GM19099 (cell line): Measurements from ENCODE around the gene MYO16.

Experiments used
- POLR2A ChIP-seq: IDR thresholded peaks from 3 replicates; pipeline ENCODE4 v1.6.1; 2011; ENCODE audit warnings: low read depth; ENCODE audit not compliant: insufficient read length; ENCODE audit errors: extremely low read depth

MYO16 gene

DNA sequence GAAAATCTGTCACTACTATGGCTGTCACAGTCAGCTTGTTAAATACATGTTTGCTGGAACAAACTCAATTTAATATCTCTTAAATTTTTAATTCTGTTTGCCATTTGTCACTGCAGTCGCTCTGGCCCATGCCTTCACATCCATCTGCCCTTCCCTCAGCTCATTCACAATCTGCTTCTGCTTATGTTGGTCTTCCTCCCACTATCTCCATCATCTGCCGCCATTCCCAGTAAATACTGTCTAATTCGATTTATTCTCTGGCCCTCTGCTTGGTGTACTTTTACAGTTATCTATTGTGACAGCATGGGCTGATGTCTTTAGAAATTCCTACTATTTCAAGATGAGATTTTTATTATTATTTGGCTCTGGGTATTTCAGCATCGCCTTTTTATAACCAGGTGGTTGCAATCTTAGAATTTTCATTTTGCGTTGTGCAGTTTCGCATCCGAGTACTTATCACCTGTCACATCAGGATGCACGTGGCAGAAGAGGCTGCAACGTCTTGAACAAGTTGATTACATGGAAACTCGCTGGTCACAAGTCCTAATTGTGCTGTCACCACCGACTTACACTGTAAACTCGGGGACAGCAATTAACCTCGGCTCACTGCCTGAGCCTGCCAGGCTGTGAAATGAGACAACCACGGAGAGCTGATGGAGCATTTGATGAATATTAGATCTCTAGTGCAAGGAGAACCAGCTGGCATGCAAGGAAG lies 158.4 kb downstream of the MYO16 start:
- TF ChIP-seq POLR2A = no peak

DNA sequence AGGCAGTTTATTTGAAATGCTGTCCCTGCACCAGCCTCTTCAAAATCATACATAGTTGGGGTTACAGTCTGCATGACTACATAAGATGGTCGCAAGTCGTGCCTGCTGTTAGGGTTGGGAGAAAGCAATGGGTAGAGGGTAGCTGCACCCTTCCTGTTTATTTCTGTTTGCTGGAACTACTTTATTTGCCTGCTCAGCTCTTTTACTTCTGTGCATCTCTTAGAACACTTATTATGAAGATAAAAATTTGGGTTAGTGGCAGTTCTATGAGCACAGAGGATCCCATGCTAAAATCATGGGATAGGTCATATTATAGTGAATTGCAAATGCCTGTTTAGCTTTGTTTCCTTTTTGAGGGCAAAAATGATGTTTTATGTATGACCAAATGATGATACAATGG lies 160.1 kb downstream of the MYO16 start:
- TF ChIP-seq POLR2A = no peak

DNA sequence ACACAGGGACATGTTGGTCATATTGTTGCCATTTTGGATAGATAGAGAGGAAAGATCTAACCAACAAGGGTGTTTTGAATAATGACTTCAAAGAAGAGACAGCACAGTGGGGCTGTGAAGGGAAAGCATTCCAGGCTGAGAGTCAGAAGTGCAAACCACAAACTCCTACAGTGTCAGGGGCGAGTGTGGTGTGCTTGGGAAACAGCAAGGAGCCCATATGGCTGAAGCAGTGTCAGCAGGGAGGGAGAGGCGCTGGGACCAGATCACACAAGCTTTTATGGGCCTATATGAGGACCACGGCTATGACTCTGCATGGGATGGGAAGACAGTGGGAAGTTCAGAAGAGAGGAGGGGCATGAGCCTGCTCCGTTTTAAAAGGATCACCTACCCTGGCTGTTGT lies 166.4 kb downstream of the MYO16 start:
- no peak for TF ChIP-seq POLR2A

DNA sequence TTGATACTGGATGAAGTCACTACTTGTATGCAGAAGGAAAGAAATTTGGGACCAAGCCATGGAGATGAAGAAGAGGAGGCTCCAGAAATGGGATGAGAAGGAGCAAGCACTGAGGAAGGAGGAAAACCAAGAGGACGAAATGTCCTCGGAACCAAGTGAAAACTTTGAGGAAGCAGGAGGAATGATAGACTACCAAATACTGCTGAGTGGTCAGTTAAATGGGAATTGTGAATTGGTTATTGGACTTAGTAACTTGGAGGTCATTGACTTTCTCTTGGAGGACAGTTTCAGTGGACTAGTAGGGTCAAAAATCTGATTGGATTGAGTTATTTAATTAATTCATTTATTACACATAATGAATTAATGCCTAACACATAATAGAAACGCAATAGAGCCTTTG lies 167.9 kb downstream of the MYO16 start:
- no peak for TF ChIP-seq POLR2A

- TF ChIP-seq POLR2A = no peak
Observed at GRCh38 chr13:108807841-108808240, 178.4 kb downstream of the MYO16 start.

GRCh38 chr13:108812165-108812564 lies 182.8 kb downstream of the MYO16 start:
- no peak for TF ChIP-seq POLR2A

GRCh38 chr13:108812661-108813060 lies 183.2 kb downstream of the MYO16 start:
- no peak for TF ChIP-seq POLR2A

DNA sequence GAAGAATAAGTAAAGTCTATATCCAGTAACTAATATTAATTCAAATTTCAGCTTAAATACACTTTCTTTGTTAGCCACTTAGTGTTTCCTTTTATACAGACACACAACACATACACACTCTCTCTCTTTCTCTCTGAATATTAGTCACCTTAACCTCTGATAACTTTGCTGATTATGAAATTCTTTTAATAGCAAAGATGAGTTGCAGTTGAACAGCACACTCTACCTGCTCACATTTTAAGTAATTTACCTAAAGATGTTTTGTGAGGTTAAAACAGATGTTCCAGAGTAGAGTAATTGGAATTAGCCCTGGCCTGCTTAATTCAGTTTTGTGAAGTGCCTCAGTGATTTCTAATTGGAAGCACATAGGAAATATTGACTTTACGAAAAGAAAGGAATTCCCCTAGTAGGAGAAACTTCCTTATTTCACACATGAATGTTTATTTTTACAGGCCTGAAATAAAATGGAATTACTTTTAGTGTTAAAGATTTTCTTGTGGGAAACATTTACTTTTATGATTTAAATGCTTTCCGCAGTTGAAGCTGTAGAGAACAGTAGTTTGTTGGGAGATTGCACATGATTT lies 184.3 kb downstream of the MYO16 start:
- TF ChIP-seq POLR2A = no peak

DNA sequence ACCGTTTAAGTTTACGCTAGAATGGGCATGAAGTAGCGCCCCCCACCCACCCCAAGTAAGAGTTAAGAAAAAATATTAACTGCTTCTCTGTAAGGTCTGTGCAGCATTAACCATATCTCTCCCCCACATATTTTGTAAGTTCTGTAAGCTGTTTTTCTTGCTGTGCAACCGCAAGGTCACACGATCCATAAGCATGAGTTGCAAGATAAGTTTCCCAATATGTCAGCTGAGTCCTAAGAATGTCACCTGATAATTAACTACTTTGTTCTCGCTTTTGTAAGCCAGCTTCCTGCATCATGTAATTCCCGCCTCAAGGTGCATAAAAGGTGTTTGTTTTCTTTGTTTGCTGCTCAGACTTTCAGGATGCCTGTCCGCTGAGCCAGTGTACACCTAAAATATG lies 187.0 kb downstream of the MYO16 start:
- no peak for TF ChIP-seq POLR2A

DNA sequence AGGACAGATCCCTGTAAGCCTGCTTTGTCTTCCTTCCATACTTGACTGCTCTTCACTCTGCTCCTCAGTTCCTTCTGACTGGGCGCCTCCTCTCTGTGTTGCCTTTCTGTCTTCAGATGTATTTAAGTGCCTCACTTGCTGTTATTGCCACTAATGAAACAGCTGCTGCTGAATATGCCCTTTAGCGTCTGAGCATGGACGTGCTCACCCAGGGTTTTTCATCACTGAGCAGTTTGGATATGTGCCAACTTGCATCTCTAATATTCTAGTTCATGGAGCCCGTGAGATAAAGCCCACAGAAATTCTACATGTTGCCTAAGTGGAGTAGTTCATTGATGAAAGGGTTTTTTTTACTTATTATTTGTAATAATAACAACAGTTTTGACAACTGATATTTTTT lies 198.2 kb downstream of the MYO16 start:
- TF ChIP-seq POLR2A = no peak

- TF ChIP-seq POLR2A = no peak
Observed at GRCh38 chr13:108828086-108828815, 198.8 kb downstream of the MYO16 start.

DNA sequence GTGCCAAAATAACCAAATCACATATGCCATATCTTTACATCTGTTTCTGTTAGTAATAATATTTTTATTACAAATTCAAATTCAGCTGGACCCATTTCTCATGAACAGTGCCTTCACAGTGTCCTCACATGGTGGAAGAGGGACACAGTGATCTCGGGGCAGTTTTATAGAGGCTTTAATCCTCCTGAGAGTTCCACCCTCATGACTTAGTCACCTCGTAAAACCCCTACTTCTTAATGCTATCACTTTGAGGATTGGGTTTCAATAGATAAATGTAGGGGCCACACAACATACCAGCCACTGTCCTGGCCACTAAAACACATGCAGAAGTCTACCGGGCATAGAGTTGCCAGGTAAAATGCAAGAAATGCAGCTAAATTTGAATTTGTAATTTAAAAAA lies 201.5 kb downstream of the MYO16 start:
- no peak for TF ChIP-seq POLR2A

GRCh38 chr13:108833531-108833930 lies 204.1 kb downstream of the MYO16 start:
- TF ChIP-seq POLR2A = no peak

DNA sequence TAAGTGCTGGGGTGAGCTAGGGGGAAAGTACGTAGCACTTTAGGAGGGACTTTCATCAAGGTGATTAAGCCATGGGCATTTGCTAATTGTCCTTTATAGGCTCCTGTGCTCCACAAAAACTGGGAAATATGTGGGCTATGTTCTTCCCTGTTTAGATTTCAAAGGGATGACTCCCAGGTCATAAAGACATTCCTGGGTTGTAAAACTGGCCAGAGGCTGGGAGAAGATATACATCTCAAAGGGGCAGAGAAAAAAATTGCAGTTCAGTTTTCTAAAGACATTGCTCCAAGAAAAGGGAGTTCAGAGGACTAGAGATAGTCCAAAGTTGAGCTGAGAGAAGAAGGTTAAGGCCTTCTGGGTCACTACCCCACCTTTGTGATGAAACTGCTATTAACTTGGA lies 204.8 kb downstream of the MYO16 start:
- no peak for TF ChIP-seq POLR2A

DNA sequence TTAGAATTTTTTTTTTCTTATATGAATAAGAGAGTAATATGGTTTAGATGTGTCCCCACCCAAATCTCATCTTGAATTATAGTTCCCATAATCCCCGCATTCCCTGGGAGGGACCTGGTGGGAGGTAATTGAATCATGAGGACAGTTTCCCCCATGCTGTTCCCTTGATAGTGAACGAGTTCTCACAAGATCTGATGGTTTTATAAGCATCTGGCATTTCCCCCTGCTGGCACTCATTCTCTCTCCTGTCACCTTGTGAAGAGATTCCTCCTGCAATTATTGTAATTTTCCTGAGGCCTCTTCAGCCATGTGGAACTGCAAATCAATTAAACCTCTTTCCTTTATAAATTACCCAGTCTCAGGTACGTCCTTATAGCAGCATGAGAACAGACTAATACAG lies 205.7 kb downstream of the MYO16 start:
- TF ChIP-seq POLR2A = no peak

DNA sequence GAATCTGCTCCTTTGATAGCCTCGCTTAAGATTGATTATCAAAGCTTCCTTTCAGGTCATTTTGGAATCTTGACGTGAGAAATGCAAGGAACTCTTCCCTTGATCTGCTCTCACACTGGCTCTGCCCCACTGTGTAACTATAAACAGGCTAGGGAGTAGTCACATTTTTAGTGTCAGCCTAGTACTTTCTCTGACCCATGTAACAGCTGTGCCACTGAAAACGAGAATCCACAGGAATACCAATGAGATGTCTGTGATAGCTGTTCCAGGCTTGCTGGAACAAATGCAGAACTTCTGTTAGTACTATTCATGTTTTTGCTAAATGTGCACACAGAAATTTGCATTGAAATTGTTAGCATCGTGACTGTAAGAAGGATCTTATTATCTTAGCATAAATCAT lies 221.3 kb downstream of the MYO16 start:
- no peak for TF ChIP-seq POLR2A
